ENCODE data around the gene ST3GAL4. TPM values are rescaled to one million over a fixed set of nuclear protein-coding genes. Genes with fewer than 3 reads are reported as not detected.

Gene ST3GAL4
- polyA plus RNA-seq, 1 donor (not counting 4 experiments of a cell fraction or from before 2014, with no cell fraction given): 24.6 TPM

GRCh38 chr11:126332221-126332711 lies 23.2 kb upstream of the ST3GAL4 start:
- dilution Hi-C loops (cut with MboI; ENCODE audit: extremely low pct_ligation_motif_present, low sequenced_read_pairs): no loop called here
- FAIRE-seq (peak; percentile 81), DNase-seq (ENCODE audit: low read depth, low spot score) (no peak)

DNA sequence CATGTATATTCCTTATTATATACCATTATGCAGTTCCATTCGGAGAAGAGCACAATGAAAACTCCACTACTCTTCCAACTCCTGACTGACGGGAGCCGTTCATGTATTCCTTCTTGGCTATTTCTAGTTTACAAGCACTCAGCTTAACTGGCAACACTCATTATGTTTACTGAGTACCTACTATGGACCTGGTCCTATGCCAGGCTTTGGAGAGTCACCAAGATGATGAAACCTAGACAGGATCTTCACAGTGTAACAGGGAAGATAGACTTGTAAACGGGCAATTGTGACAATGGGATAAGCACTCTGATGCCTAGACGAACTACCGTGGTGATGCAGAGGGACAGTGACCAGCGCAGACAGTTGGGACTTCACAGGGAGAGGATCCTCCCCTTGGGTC lies 22.3 kb upstream of the ST3GAL4 start:
- no peak for FAIRE-seq
- H3K9me3 ChIP-seq (ENCODE audit: control insufficient read depth, low read depth, low read length): no peaks in the 10 kb centered on the region
- H4K20me1 ChIP-seq (ENCODE audit: control insufficient read depth, extremely low read depth, insufficient read depth, low read length): no peaks in the 10 kb centered on the region
- no peak overlapping the region for H3K9ac ChIP-seq (ENCODE audit: control insufficient read depth, extremely low read depth, insufficient read depth, low read length)
- peaks cover 5 to 8% of the 10 kb centered on the region in 2 experiments for H3K36me3 ChIP-seq (ENCODE audit: control insufficient read depth in 2 of 2, extremely low read depth in 1 of 2, insufficient read depth in 2 of 2, low read length in 2 of 2)
- peaks cover 19% of the 10 kb centered on the region for H3K4me1 ChIP-seq (ENCODE audit: control insufficient read depth, extremely low read depth, insufficient read depth, low read length)
- H3K27ac ChIP-seq (ENCODE audit: control insufficient read depth, insufficient read depth, low read length): no peak overlapping the region
- H3K4me3 ChIP-seq (ENCODE audit: control insufficient read depth in 2 of 3, extremely low read depth in 1 of 3, insufficient read depth in 2 of 3, low read depth in 1 of 3, low read length in 3 of 3): no peak overlapping the region
- H3K79me2 ChIP-seq (ENCODE audit: control insufficient read depth, insufficient read depth, low read length): no peaks in the 10 kb centered on the region
- DNase-seq (ENCODE audit: low read depth, low spot score): no peak
- dilution Hi-C loops (cut with MboI; ENCODE audit: extremely low pct_ligation_motif_present, low sequenced_read_pairs): no loop called here
- TF ChIP-seq CTCF (optimal IDR thresholded peaks at IDR 0.05 in 1 of 3, IDR thresholded peaks at IDR 0.05 in 1 of 3, conservative IDR thresholded peaks at IDR 0.05 in 1 of 3; ENCODE audit: extremely low read depth in 1 of 3, insufficient read depth in 2 of 3, low read length in 3 of 3): no peak
- H2AFZ ChIP-seq (ENCODE audit: control insufficient read depth, low read length): no peak overlapping the region
- H3K9me1 ChIP-seq (ENCODE audit: control insufficient read depth, extremely low read depth, insufficient read depth, low read length): peaks cover 3% of the 10 kb centered on the region
- no peak overlapping the region for H3K4me2 ChIP-seq (ENCODE audit: control insufficient read depth, extremely low read depth, insufficient read depth, low read depth, low read length)
- H3K27me3 ChIP-seq (ENCODE audit: control insufficient read depth, extremely low read depth, insufficient read depth, low read length): no peaks in the 10 kb centered on the region

More at GRCh38 chr11:126332221-126332711, 23.2 kb upstream of the ST3GAL4 start:
- Histone ChIP-seq H3K27ac (ENCODE audit: control insufficient read depth, insufficient read depth, low read length) (no peak overlapping the region), H4K20me1 (ENCODE audit: control insufficient read depth, extremely low read depth, insufficient read depth, low read length) (no peaks in the 10 kb centered on the region), H3K79me2 (ENCODE audit: control insufficient read depth, insufficient read depth, low read length) (no peaks in the 10 kb centered on the region), H3K9ac (ENCODE audit: control insufficient read depth, extremely low read depth, insufficient read depth, low read length) (no peak overlapping the region), H3K27me3 (ENCODE audit: control insufficient read depth, extremely low read depth, insufficient read depth, low read length) (no peaks in the 10 kb centered on the region), H3K36me3 (ENCODE audit: control insufficient read depth in 2 of 2, extremely low read depth in 1 of 2, insufficient read depth in 2 of 2, low read length in 2 of 2) (peaks cover 4 to 8% of the 10 kb centered on the region in 2 experiments), H3K4me3 (ENCODE audit: control insufficient read depth in 2 of 3, extremely low read depth in 1 of 3, insufficient read depth in 2 of 3, low read depth in 1 of 3, low read length in 3 of 3) (no peak overlapping the region), H2AFZ (ENCODE audit: control insufficient read depth, low read length) (no peak overlapping the region), H3K9me1 (ENCODE audit: control insufficient read depth, extremely low read depth, insufficient read depth, low read length) (peaks cover 3% of the 10 kb centered on the region), H3K4me2 (ENCODE audit: control insufficient read depth, extremely low read depth, insufficient read depth, low read depth, low read length) (no peak overlapping the region), H3K9me3 (ENCODE audit: control insufficient read depth, low read depth, low read length) (no peaks in the 10 kb centered on the region), H3K4me1 (ENCODE audit: control insufficient read depth, extremely low read depth, insufficient read depth, low read length) (peaks cover 20% of the 10 kb centered on the region)
- TF ChIP-seq CTCF (optimal IDR thresholded peaks at IDR 0.05 in 1 of 3, IDR thresholded peaks at IDR 0.05 in 1 of 3, conservative IDR thresholded peaks at IDR 0.05 in 1 of 3; ENCODE audit: extremely low read depth in 1 of 3, insufficient read depth in 2 of 3, low read length in 3 of 3) (no peak), EZH2 (IDR thresholded peaks at IDR 0.05; ENCODE audit: low read length) (no peak)
